GM12865 (cell line): ENCODE data around the gene TEC.

Source experiments
- DNase-seq: peaks from one replicate; pipeline ENCODE4 v3.0.0; 2010; ENCODE audit warnings: low read depth
- H3K4me3 ChIP-seq: 2 replicates; pipeline ENCODE4 v1.5.1; 2011; ENCODE audit warnings: mild to moderate bottlenecking, low read depth, low read length, control low read depth
- CTCF ChIP-seq: IDR thresholded peaks from 2 replicates; pipeline ENCODE4 v1.5.1; 2011; ENCODE audit warnings: low read length, control low read depth, low read depth, inconsistent platforms; ENCODE audit not compliant: insufficient read depth; ENCODE audit errors: missing control alignments

The TEC gene

DNA sequence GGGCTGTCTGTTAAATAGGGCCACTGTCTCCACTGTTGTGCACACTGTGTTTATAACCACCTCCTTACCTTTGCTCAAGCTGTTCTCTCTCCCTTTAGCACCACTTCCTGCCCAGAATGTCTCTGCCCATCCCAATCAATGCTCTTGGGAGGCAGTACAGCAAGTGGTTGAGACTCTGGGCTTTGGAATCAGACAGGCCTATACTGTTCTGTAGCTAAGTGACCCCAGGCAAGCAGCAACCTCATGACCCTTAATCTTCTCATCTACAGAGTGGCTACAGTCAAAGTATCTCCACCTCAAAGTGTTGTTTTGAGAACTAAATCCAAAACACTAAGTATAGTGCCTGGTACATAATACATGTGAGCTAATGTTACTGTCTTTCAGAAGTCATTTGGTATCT is 131.8 kb downstream of the TEC start:
- no peak overlapping the region for H3K4me3 ChIP-seq
- no peak for TF ChIP-seq CTCF
- DNase-seq: no peak

DNA sequence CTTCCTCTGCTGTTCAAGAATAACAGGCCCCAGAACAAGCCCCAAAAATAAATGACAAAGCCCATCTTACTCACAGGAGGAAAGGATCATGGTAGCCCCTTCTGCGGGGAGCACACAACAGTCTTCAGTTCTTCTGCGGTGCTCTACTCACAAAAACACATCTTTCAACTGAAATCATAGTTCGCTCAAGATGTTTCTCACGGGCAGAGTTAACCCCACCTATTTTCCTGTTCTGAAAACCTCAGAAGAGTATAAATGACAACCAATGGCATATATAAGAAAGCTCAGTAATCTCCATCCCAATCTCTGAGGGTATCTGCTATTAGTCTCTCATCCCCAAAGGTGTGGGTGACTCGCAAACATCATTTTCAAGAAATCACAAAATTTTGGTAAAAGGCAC is 135.6 kb downstream of the TEC start, which contains the start of gene TXK:
Gene TXK, minus strand, starts transcription at position 170 of the 400 bp plus-strand sequence. Its CDS starts 80 bp downstream, at position 90.
- no peak for TF ChIP-seq CTCF
- no peak for DNase-seq
- H3K4me3 ChIP-seq: no peak within 1 kb of the TSS

DNA sequence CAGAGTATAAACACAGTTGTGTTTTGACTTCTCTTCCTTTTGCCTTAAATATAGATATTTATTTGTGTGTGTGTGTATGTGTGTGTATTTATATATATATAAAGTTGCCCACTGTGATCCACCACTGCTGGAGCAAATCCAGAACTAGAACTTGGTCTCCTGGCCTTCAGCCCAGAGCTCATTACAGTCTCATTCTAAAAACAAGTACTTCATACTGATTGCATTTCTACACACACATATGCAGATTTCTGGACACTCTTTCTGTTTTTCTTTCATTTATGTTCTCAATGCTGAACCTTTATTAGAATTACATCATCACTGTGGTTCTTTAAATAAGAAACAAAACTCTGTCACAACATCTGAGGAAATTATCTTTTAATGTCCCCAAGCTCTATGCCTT is 136.0 kb downstream of the TEC start:
- TF ChIP-seq CTCF: no peak
- DNase-seq: no peak
- no peak overlapping the region for H3K4me3 ChIP-seq

DNA sequence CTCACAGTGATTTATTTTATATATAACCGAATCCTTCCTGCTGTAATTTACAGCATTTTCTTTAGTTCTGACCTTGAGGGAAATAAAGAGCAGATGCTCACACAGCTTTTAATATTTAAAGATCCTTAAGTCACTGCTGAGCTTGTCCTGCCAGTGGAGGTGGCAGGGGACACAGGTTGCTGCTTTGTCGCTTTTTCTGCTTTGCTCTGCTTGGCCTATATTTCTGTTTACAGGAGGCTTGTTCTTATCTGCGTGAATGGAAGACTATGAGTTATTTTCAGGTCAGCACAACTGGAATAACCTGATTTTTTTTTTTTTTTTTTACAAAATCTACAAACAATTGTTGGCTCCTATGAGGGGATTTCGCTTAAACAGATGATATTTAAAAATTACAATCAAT is 137.9 kb downstream of the TEC start:
- no peak for TF ChIP-seq CTCF
- no peak for DNase-seq
- H3K4me3 ChIP-seq: no peak overlapping the region

- TF ChIP-seq CTCF: no peak
- no peak overlapping the region for H3K4me3 ChIP-seq
- no peak for DNase-seq
Observed at GRCh38 chr4:48130100-48130499, 139.5 kb downstream of the TEC start.

- no peak for DNase-seq
- peak; percentile 25 for TF ChIP-seq CTCF
- H3K4me3 ChIP-seq: no peak overlapping the region
Observed at GRCh38 chr4:48129307-48130014, 140.2 kb downstream of the TEC start.

DNA sequence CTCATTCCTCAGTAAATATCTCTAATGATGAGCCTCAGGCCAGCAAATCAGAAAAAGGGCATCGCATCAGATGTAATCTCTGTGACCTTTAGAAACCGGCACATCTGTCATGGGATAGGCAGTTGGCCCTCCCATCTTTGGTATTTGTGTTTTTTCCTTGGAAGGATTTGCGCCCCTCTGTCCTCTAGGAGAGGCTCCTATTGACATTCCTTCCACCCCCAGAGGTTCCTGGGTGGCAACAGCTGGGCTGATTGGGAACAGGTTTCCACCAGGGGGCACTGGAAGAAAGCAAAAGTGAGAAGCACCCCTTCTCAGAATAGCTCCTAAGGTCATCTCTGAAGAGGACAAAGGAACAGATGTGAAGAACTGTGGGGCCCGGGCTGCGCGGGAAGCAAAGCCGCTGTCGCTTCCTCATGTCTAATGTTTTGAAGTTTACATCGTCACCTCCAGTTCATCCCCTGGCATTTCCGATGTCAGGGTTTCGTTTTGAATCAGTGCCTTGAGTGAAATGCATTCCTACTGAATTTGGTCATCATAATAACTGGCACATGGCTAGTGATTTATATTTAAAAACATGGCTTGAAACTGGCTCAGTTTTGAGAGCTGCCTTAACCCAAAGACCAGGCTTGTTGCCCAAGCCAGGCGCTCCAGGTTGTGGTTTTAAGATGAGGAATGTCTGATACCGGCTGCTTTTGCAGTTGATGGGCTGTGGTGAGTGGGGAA is 141.8 kb downstream of the TEC start:
- peak; percentile 88 for DNase-seq
- TF ChIP-seq CTCF: peak; percentile 57
- H3K4me3 ChIP-seq: no peak overlapping the region
